ENCODE measurements around the gene ARL6IP6.

ARL6IP6 gene

GRCh38 chr2:152811916-152812315 lies 93.5 kb downstream of the ARL6IP6 start:
- no peak for DNase-seq
